Right ventricle myocardium superior (tissue), 1 donor: Measurements from ENCODE around the gene ALDH16A1. TPM values are rescaled to one million over a fixed set of nuclear protein-coding genes. Genes with fewer than 3 reads are reported as not detected.
A peak's percentile ranks its signal among the peaks of the same experiment; 100 is the strongest.

Experiments
- ATAC-seq: fragments of 200-7000 bp; cut with Tn5 transposase; one replicate; pipeline ENCODE4 v1.9.1; 2020; ENCODE audit warnings: mild to moderate bottlenecking; ENCODE audit not compliant: poor library complexity
- DNase-seq: peaks from one replicate; pipeline ENCODE4 v3.0.0-alpha.2; 2020
- intact Hi-C: fragments of 100-400 bp; cut with DNase I; formaldehyde crosslinking; loops from one replicate; pipeline ENCODE4 v1.11.2; 2022
- total RNA-seq: library from RNA; stranded (reverse); fragmentation: NEBNext Ultra II Directional; extraction: Animal tissue kit (Norgen Biotek cat#: 25700); gene quantifications from one replicate; pipeline ENCODE4 v1.2.1, GENCODE V29; 2021
- donor health status: DM: no; HTN: yes; CAD: no; lungs with severe emphysema.

ALDH16A1 gene
- total RNA-seq, 1 donor from 2014 or later = 10.8 TPM

DNA sequence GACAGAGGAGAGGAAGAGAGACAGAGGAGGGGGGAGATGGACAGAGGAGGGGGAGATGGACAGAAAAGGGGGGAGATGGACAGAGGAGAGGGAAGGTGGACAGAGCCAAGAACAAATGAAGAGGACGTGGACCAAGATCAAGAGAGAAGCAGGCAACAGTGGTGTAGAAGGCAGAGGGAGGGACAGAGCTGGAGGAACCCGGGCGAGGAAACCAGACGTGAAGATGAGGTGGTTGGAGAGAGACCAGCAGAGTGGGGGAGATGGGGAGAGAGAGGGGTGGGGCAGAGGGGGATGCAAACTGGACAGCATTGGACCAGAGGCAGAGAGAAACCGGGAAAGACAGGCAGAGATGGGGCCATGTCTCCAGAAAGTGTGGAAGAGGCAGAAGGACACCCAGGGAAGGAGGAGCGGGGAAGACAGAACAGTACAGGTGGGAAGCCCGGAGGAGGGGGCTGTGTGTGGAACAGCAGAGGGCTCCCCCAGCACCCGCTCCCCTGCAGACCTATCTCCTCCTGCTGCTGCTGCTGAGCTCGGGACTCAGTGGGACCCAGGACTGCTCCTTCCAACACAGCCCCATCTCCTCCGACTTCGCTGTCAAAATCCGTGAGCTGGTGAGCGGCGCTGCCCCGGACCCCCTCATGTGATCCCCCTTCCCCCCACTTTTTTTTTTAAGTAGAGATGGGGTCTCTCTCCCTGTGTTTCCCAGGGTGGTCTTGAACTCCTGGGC is 22.3 kb downstream of the ALDH16A1 start:
- intact Hi-C loops = no loop called here
- ATAC-seq = no peak
- no peak for DNase-seq

DNA sequence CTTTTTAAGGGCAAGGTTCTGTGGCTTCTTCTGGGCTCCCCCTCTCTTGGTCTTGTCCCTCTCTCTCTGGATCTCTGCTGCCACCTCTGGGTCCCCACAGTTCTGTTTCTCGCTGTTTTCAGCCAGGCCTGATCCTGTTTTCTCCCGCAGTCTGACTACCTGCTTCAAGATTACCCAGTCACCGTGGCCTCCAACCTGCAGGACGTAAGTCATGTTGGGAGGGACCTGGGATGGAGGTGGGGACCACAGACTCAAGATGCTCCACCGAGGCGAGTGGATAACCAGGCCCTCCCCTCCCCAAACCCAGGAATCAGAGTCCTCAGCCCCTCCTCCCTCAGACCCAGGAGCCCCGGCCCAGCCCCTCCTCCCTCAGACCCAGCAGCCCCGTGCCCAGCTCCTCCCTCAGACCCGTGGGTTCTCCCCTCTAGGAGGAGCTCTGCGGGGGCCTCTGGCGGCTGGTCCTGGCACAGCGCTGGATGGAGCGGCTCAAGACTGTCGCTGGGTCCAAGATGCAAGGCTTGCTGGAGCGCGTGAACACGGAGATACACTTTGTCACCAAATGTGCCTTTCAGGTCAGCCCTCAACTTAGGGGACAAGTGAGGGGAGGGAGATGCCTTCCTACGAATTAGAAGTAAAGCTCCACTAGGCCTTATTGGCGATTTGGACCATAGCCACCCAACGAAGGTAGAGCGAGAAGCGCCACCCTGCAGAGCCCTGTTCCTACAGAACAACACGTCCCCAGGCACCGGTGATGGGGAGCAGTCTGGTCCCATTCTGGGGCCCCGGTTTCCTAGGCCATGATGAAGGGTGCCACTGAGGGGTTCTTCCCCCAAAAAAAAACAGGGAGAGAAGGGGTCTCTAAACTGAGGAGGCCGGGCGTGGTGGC is 23.2 kb downstream of the ALDH16A1 start:
- intact Hi-C loops = no loop called here

DNA sequence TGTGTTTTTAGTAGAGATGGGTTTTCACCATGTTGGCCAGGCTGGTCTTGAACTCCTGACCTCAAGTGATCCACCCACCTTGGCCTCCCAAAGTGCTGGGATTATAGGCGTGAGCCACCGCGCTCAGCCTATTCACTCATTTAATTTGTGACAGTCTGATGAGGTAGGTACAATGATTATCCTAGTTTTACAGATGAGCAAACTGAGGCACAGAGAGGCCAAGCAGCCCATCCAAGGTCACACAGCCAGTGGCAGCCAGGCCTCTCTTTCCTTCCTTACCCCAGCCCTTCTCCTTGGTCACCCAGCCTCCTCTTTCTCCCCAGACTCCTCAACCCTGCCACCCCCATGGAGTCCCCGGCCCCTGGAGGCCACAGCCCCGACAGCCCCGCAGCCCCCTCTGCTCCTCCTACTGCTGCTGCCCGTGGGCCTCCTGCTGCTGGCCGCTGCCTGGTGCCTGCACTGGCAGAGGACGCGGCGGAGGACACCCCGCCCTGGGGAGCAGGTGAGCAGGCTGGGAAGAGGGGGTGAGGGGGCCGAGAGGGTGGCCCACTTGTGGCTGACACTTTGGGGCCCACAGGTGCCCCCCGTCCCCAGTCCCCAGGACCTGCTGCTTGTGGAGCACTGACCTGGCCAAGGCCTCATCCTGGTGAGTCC is 27.1 kb downstream of the ALDH16A1 start:
- intact Hi-C loops = no loop called here
- DNase-seq = no peak
- no peak for ATAC-seq

More for the DNA sequence above, 23.2 kb downstream of the ALDH16A1 start:
- DNase-seq (no peak), ATAC-seq (no peak)

DNA sequence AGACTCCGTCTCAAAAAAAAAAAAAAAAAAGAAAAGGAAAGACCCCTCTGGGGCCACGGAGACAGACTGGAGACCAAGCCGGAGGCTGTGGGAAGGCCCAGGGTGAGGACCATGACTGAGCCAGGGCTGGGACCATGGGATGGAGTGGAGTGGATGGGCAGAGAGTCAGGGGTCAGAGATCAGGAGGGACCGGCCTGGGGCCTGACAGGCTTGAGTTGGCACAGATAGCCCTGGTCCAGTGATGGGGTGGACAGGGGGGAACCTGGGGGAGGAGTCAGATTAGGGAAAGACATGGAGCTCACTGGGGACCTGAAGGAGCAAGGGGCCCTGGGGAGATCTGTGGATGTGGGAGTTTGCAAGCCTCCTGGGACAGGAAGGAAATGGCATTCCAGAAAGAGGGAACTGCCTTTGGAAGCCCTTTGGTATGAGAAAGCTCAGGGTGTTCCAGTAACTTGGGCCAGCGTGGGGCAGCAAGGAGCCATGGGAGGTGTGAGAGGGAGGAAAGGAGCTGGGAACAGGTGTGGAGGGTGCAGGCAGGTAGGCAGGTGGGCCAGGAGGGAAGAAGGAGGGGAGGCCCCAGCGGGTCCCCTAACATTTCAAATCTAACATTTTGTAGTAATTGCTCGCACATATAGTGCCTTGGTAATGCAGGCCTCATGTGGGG is 28.1 kb downstream of the ALDH16A1 start:
- intact Hi-C loops = no loop called here

DNA sequence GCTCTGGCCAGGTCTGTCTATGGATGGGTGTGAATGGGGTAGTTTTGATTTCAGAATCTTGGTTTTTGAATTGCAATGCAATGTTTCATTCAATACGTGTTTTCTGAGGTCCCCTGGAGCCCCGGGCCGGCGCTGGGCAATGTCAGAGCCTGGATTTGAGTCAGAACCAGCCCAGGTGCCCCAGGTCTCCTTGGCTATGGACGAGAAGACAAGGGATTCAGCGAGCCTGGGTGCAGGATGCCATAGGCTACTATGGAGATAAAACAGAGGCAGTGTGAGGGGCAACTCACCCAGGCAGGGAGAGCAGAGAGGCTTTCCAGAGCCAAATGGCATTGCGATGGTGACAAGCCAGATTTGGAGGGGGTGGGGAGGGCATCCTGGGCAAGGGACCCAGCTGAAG is 33.2 kb downstream of the ALDH16A1 start:
- intact Hi-C loops = no loop called here
- ATAC-seq = no peak

More for the DNA sequence above, 28.1 kb downstream of the ALDH16A1 start:
- DNase-seq (no peak), ATAC-seq (no peak)

DNA sequence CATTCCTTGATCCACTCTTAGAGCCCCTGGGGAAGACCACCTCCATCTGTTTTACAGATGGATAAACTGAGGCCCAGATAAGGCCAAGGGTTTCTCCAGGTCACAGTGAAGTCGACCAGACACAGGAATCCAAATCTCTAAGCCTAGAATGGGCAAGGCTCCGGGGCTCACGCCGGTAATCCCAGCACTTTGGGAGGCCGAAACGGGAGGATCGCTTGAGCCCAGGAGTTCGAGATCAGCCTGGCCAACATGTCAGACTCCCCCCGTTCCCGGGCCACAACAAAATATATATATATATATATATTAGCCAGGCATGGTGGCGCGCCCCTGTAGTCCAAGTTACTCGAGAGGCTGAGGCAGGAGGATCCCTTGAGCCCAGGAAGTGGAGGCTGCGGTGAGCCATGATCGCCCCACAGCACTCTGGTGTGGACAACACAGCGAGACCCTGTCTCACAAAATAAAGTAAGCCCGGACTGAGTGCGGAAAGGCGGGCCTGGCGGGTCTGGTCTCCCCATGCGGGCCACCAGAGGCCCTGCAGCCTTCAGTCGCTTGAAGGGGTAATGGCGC is 33.8 kb downstream of the ALDH16A1 start:
- intact Hi-C loops = no loop called here

More for the DNA sequence above, 33.2 kb downstream of the ALDH16A1 start:
- DNase-seq = no peak

DNA sequence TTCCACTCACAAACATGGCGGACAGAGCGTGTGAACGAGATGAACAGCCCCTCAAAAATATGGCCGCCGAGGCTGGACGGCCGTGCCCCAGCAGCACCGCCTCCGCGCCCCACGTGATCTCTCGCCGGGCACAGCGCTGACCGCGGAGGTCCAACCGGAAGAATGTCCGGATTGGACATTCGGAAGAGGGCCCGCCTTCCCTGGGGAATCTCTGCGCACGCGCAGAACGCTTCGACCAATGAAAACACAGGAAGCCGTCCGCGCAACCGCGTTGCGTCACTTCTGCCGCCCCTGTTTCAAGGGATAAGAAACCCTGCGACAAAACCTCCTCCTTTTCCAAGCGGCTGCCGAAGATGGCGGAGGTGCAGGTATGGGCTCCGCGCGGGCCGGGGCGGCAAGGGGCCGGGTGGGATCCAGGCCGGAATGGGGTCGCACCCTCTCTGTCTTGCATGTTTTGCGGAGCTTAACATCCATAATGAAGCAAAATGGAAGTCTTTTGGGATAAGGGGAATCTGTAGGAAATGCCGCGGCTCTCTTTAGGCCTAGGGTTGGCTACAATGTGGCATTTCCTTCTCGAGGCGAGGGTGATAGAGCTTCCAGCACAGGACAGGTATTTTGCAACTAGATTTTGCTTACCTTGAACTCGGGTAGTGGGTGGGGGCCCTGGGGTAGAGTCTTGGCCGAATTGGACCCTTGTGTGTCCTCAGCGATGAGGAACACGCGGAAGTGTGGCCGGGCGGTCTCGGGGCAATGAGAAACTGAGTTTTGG is 34.4 kb downstream of the ALDH16A1 start, which contains the start of gene RPL13A:
TSS of gene RPL13A (plus strand) at position 332 of the 769 bp plus-strand sequence. CDS start at position 354, 22 bp downstream.
- DNase-seq (peak; percentile 100), ATAC-seq (peak; percentile 98)
- intact Hi-C loops = no loop called here

More for the DNA sequence above, 33.8 kb downstream of the ALDH16A1 start:
- no peak for ATAC-seq
- no peak for DNase-seq

DNA sequence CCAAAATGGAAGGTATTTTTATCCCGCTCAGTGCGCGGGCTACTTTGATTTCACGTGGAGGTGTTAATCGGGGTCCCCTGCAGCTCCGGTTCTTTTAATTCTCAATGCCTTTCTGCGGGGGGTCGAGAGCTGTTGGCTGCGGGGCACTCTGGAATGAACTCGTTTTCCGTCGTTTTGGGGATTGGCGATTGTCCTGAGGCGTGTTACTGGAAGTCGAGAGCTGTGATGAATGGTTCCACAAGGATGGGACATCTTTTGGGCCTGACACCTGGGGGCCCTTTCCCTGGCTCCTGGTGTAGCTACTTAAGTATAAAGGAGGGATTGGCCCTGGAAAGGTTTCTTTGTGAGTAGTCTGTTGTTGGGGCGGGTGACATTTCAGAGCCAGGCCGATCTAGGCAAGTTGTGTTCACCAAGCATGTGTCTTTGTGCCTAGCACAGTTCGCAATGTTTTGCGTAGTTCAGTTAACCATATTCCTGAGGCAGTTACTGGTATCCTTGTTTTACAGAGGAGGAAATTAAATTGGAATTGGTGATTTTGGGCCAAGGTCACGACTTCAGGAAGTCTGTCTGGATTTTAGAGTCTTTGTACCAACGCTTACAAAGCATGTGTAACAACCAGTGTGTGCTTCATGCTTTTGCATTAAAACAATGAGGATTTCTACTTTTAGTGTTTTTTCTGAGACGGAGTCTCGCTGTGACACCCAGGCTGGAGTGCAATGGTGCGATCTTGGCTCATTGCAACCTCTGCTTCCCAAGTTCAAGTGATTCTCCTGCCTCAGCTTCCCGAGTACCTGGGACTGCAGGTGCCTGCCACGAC is 35.2 kb downstream of the ALDH16A1 start:
- intact Hi-C loops = no loop called here
- DNase-seq = no peak
- ATAC-seq = no peak

DNA sequence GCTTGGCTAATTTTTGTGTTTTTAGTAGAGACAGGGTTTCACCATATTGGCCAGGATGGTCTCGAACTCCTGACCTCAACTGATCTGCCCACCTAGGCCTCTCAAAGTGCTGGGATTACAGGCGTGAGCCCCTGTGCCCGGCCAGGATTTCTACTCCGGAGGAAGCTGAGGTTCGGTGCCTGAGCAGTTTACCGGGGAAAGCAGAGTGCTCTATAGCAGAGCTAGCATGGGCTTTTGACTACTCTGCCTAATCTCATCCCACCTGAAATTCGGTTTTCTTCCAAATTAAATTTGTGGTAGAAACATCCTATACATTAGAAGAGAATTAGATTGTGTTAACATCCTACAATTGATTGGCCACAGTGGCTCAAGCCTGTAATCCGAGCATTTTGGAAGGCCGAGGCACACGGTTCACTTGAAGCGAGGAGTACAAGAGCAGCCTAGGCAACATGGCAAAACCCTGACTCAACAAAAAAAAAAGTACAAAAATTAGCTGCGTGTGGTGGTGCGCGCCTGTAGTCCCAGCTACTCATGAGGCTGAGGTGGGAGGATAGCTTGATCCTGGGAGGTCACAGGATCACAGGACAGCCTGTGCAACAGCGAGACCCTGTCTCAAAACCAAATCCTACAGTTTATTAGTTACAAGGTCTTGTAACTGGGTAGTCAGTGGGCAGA is 36.0 kb downstream of the ALDH16A1 start:
- intact Hi-C loops = no loop called here
- DNase-seq = no peak
- ATAC-seq = no peak

DNA sequence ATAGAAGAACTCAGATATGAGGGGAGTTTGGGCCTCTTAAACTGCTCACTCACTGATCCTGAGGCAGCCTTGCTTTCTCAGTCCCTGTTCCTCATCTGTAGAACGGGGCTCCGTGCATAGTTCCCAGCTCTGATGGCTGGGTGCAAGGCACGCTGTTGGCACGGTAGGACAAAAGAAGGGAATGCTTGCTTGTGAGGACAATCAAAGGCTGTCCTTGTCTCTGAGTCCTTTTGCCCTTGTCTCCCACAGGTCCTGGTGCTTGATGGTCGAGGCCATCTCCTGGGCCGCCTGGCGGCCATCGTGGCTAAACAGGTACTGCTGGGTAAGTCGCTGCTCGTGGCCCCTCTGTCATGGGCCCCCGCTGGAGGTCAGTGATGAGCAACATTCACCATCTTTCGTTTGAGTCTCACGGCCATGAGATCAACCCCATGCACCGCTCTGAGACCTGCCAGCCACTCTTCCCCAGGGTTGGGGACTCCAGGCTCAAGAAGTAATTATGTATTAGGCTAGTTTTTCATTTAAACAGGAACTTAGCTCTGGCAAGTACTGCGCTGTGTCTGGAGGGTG is 36.7 kb downstream of the ALDH16A1 start:
- ATAC-seq (no peak), DNase-seq (no peak)
- intact Hi-C loops = no loop called here

DNA sequence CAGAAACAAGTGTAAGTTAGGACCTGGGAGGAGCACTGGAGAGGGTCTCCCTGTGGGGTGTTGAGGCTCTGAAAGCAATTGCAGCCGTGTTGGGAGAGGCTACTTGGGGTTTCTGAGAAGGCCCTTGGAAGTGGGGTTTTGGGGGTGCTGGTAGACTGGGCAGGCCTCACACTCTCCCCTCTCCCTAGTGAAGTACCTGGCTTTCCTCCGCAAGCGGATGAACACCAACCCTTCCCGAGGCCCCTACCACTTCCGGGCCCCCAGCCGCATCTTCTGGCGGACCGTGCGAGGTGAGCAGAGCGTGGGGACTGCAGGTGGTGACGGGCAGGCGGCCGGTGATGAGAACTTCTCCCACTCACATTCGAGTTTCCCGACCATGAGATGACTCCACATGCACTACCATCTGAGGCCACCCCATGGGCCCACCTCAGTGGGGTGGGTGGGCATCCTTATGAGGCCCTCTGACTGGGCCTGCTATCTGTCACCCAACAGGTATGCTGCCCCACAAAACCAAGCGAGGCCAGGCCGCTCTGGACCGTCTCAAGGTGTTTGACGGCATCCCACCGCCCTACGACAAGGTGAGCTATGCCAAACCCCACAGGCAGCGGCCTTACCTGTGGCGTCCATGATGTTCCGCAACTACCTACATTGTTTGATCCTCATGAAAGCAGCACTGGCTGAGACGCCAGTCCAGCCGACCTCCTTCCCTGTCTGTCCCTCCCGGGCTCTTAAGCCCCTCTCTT is 37.4 kb downstream of the ALDH16A1 start:
- intact Hi-C loops = no loop called here
- DNase-seq (no peak), ATAC-seq (no peak)

DNA sequence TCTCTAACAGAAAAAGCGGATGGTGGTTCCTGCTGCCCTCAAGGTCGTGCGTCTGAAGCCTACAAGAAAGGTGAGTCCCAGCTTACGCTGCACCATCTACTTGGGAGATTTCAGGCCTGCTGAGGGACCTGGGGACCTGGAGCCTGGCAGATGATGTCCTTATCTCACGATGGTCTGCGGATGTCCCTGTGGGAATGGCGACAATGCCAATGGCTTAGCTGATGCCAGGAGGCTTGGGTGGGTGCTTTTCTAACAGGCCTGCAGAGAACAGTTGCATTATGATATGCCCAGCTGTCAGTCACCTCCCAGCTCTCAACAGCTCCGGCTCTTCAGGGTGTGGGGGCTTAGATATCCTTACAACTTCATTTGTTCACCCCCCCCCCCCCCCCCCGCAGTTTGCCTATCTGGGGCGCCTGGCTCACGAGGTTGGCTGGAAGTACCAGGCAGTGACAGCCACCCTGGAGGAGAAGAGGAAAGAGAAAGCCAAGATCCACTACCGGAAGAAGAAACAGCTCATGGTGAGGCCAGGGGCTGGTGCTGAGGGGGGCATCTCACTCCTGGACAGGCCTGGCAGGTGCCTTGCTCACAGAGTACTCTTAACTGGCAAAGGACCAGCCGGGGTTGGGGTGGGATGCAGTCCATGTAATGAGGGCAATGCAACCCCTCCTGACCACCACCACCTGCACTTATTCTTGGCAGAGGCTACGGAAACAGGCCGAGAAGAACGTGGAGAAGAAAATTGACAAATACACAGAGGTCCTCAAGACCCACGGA is 38.2 kb downstream of the ALDH16A1 start:
- DNase-seq (no peak), ATAC-seq (no peak)
- intact Hi-C loops = no loop called here

DNA sequence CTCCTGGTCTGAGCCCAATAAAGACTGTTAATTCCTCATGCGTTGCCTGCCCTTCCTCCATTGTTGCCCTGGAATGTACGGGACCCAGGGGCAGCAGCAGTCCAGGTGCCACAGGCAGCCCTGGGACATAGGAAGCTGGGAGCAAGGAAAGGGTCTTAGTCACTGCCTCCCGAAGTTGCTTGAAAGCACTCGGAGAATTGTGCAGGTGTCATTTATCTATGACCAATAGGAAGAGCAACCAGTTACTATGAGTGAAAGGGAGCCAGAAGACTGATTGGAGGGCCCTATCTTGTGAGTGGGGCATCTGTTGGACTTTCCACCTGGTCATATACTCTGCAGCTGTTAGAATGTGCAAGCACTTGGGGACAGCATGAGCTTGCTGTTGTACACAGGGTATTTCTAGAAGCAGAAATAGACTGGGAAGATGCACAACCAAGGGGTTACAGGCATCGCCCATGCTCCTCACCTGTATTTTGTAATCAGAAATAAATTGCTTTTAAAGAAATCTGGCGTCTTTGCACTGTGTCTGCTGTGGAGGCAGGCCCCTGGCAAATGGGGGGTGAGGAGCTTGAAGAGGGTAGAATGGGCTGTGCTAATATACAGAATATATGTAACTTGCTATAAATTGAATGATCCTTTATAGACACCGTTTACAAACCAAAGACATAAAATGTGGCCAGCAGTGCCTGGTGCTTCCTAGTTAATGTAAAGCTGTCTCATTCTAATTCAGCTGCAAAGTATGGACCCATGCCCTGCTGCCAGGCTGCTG is 39.0 kb downstream of the ALDH16A1 start:
- intact Hi-C loops = no loop called here
- ATAC-seq = no peak
- DNase-seq = no peak
